H1 (cell line): Measurements from ENCODE around the gene FAM53B. TPM values are rescaled to one million over a fixed set of nuclear protein-coding genes. Genes with fewer than 3 reads are reported as not detected.

Experiments used
- CTCF ChIA-PET: fragments of 300-600 bp; sonication (Branson Sonifier 250); formaldehyde crosslinking; loops from one replicate; lab custom pipeline; 2021; ENCODE audit not compliant: partially characterized antibody; lab: Charles Lee
- POLR2A ChIA-PET: fragments of 300-600 bp; sonication (Branson Sonifier 250); formaldehyde crosslinking; loops from one replicate; lab custom pipeline; 2021; ENCODE audit warnings: inconsistent platforms; ENCODE audit not compliant: partially characterized antibody; lab: Charles Lee
- DNase-seq, 2 experiments: peaks; one replicate each; pipeline versions ENCODE4 v3.0.0 to v3.0.0-alpha.2; 2010 to 2022; ENCODE audit warnings: low spot score in 2 of 2, low read depth in 1 of 2, mixed read lengths in 1 of 2
- FAIRE-seq: peaks from 2 replicates; lab custom pipeline; 2011; peaks lifted over from hg19 to GRCh38; lab: Jason Lieb, UNC
- H2AFZ ChIP-seq: 2 replicates; pipeline ENCODE4 v1.8.1; 2012; ENCODE audit warnings: low read length, inconsistent platforms
- H2AK5ac ChIP-seq: 2 replicates; pipeline ENCODE4 v1.6.1; 2013; ENCODE audit warnings: low read depth, low read length
- H2BK120ac ChIP-seq: replicated peaks from 2 replicates; pipeline ENCODE3; 2013; ENCODE audit warnings: low read depth, low read length, inconsistent platforms
- H2BK12ac ChIP-seq: 2 replicates; pipeline ENCODE4 v1.6.1; 2013; ENCODE audit warnings: low read depth, low read length
- H2BK15ac ChIP-seq: 2 replicates; pipeline ENCODE4 v1.6.1; 2013; ENCODE audit warnings: low read length
- H2BK20ac ChIP-seq: 2 replicates; pipeline ENCODE4 v1.6.1; 2013; ENCODE audit warnings: low read length
- H2BK5ac ChIP-seq: 2 replicates; pipeline ENCODE4 v1.6.1; 2013; ENCODE audit warnings: low read depth, low read length
- H3K14ac ChIP-seq: 2 replicates; pipeline ENCODE4 v1.6.1; 2013; ENCODE audit warnings: inconsistent platforms; ENCODE audit not compliant: insufficient read length
- H3K18ac ChIP-seq: 2 replicates; pipeline ENCODE4 v1.6.1; 2013; ENCODE audit warnings: low read length; ENCODE audit errors: extremely low read depth
- H3K23ac ChIP-seq: 2 replicates; pipeline ENCODE4 v1.6.1; 2013; ENCODE audit warnings: inconsistent platforms; ENCODE audit not compliant: insufficient read length
- H3K23me2 ChIP-seq: 2 replicates; pipeline ENCODE4 v1.6.1; 2013; ENCODE audit warnings: low read depth, low read length
- H3K27ac ChIP-seq: 2 replicates; pipeline ENCODE4 v1.6.1; 2011; ENCODE audit warnings: low read depth, low read length, inconsistent platforms
- H3K27me3 ChIP-seq, 4 experiments: replicated peaks in 1 of 4; 1 replicate in 1 of 4; 2 replicates in 3 of 4; pipeline versions ENCODE4 v1.6.1 to v1.8.1; 2011 to 2013; ENCODE audit warnings: low read length in 3 of 4, mild to moderate bottlenecking in 3 of 4, inconsistent platforms in 2 of 4, mixed read lengths in 2 of 4, moderate library complexity in 1 of 4; ENCODE audit not compliant: control insufficient read depth in 3 of 4, insufficient read depth in 3 of 4; ENCODE audit errors: extremely low read depth in 1 of 4
- H3K36me3 ChIP-seq, 4 experiments: 2 replicates each; pipeline versions ENCODE4 v1.6.1 to v1.8.1; 2011 to 2013; ENCODE audit warnings: mild to moderate bottlenecking in 4 of 4, low read length in 3 of 4, moderate library complexity in 2 of 4, control low read depth in 1 of 4, inconsistent platforms in 1 of 4; ENCODE audit not compliant: insufficient read depth in 4 of 4, control insufficient read depth in 2 of 4
- H3K4ac ChIP-seq: replicated peaks from 2 replicates; pipeline ENCODE3; 2013; ENCODE audit warnings: low read length, low read depth, mixed read lengths, inconsistent platforms; ENCODE audit not compliant: insufficient read length
- H3K4me1 ChIP-seq, 4 experiments: replicated peaks in 1 of 4; 1 replicate in 1 of 4; 2 replicates in 3 of 4; pipeline versions ENCODE4 v1.6.1 to v1.8.1; 2011 to 2013; ENCODE audit warnings: low read length in 3 of 4, inconsistent platforms in 2 of 4, mixed read lengths in 1 of 4; ENCODE audit not compliant: insufficient read depth in 4 of 4, control insufficient read depth in 3 of 4
- H3K4me2 ChIP-seq, 2 experiments: 2 replicates each; pipeline versions ENCODE4 v1.6.1 to v1.8.1; 2011 to 2013; ENCODE audit warnings: low read depth in 2 of 2, low read length in 2 of 2, control low read depth in 1 of 2, inconsistent platforms in 1 of 2, mild to moderate bottlenecking in 1 of 2; ENCODE audit not compliant: insufficient read depth in 1 of 2
- H3K4me3 ChIP-seq, 4 experiments: fragments of 200-600, 300-600 bp in 1 of 4; sonication (generic), shearing (Covaris generic), sonication (Bioruptor Twin) in 1 of 4; 2 replicates each; pipeline versions ENCODE4 v1.5.1 to v1.8.1; 2011 to 2016; ENCODE audit warnings: low read length in 4 of 4, low read depth in 3 of 4, control low read depth in 2 of 4, inconsistent platforms in 2 of 4, mild to moderate bottlenecking in 2 of 4, mixed read lengths in 1 of 4, moderate library complexity in 1 of 4; ENCODE audit not compliant: insufficient read depth in 2 of 4; ENCODE audit errors: extremely low read depth in 1 of 4
- H3K56ac ChIP-seq: replicated peaks from 2 replicates; pipeline ENCODE3; 2013; ENCODE audit warnings: low read depth, mild to moderate bottlenecking, mixed read lengths, low read length, inconsistent platforms; ENCODE audit not compliant: insufficient read length
- H3K79me1 ChIP-seq: 2 replicates; pipeline ENCODE4 v1.6.1; 2013; ENCODE audit warnings: low read depth, low read length, control low read depth
- H3K79me2 ChIP-seq, 2 experiments: 2 replicates each; pipeline versions ENCODE4 v1.6.1 to v1.8.1; 2012 to 2013; ENCODE audit warnings: low read length in 2 of 2, mild to moderate bottlenecking in 2 of 2, inconsistent platforms in 1 of 2; ENCODE audit not compliant: insufficient read depth in 2 of 2, control insufficient read depth in 1 of 2
- H3K9ac ChIP-seq, 4 experiments: replicated peaks in 1 of 4; 1 replicate in 1 of 4; 2 replicates in 3 of 4; pipeline versions ENCODE4 v1.6.1 to v1.8.1; 2011 to 2013; ENCODE audit warnings: low read depth in 3 of 4, low read length in 3 of 4, control low read depth in 2 of 4, mild to moderate bottlenecking in 2 of 4, moderate library complexity in 2 of 4, inconsistent platforms in 1 of 4; ENCODE audit errors: extremely low read depth in 1 of 4
- H3K9me3 ChIP-seq, 2 experiments: 2 replicates each; pipeline versions ENCODE4 v1.6.1 to v1.8.1; 2012 to 2013; ENCODE audit warnings: mild to moderate bottlenecking in 2 of 2, moderate library complexity in 2 of 2, control low read depth in 1 of 2, inconsistent platforms in 1 of 2, low read depth in 1 of 2, low read length in 1 of 2, mixed read lengths in 1 of 2; ENCODE audit not compliant: insufficient read depth in 2 of 2
- H4K20me1 ChIP-seq, 2 experiments: replicated peaks in 1 of 2; 2 replicates each; pipeline versions ENCODE3 to v1.8.1; 2011 to 2013; ENCODE audit warnings: inconsistent platforms in 2 of 2, low read length in 2 of 2, mild to moderate bottlenecking in 1 of 2; ENCODE audit not compliant: insufficient read depth in 2 of 2, control insufficient read depth in 1 of 2
- H4K5ac ChIP-seq: 2 replicates; pipeline ENCODE4 v1.6.1; 2013; ENCODE audit warnings: low read length, low read depth, mixed read lengths, inconsistent platforms; ENCODE audit not compliant: insufficient read length
- H4K8ac ChIP-seq: 2 replicates; pipeline ENCODE4 v1.8.0; 2013; ENCODE audit warnings: mild to moderate bottlenecking, moderate library complexity, low read length, inconsistent platforms; ENCODE audit not compliant: insufficient read depth; ENCODE audit errors: extremely low read depth
- H4K91ac ChIP-seq: replicated peaks from 2 replicates; pipeline ENCODE3; 2013; ENCODE audit warnings: low read length, mixed read lengths, inconsistent platforms; ENCODE audit not compliant: insufficient read length
- ATF2 ChIP-seq: IDR thresholded peaks from 2 replicates; pipeline ENCODE4 v1.6.1; 2012; ENCODE audit warnings: low read length, inconsistent platforms
- ATF3 ChIP-seq: IDR thresholded peaks from 2 replicates; pipeline ENCODE4 v1.6.1; 2011; ENCODE audit warnings: low read depth, mild to moderate bottlenecking, low read length; ENCODE audit not compliant: insufficient read depth
- CHD1 ChIP-seq: IDR thresholded peaks from 2 replicates; pipeline ENCODE4 v1.6.1; 2012; ENCODE audit warnings: low read depth, low read length, improper control_type of control experiment
- FOSL1 ChIP-seq: IDR thresholded peaks from 2 replicates; pipeline ENCODE4 v1.6.1; 2011; ENCODE audit warnings: mild to moderate bottlenecking, low read depth, low read length, moderate library complexity; ENCODE audit not compliant: insufficient read depth
- GABPA ChIP-seq: IDR thresholded peaks from 2 replicates; pipeline ENCODE4 v1.6.1; 2011; ENCODE audit warnings: mild to moderate bottlenecking, low read length, moderate library complexity, borderline replicate concordance; ENCODE audit not compliant: insufficient read depth
- RFX5 ChIP-seq: IDR thresholded peaks from 2 replicates; pipeline ENCODE4 v1.6.1; 2011; ENCODE audit warnings: low read depth, low read length, improper control_type of control experiment, borderline replicate concordance
- SIX5 ChIP-seq: IDR thresholded peaks from 2 replicates; pipeline ENCODE4 v1.6.1; 2011; ENCODE audit warnings: mild to moderate bottlenecking, low read depth, low read length
- SP4 ChIP-seq: IDR thresholded peaks from 2 replicates; pipeline ENCODE4 v1.6.1; 2012; ENCODE audit warnings: low read length, inconsistent platforms
- TAF1 ChIP-seq: IDR thresholded peaks from 2 replicates; pipeline ENCODE4 v1.6.1; 2011; ENCODE audit warnings: mild to moderate bottlenecking, low read depth, low read length
- TEAD4 ChIP-seq: IDR thresholded peaks from 2 replicates; pipeline ENCODE4 v1.6.1; 2012; ENCODE audit warnings: low read depth, low read length, inconsistent platforms, mixed read lengths
- WGBS, 2 experiments: shearing (Covaris generic) in 1 of 2; methylation state at CpG; one replicate each; pipeline versions ENCODE4 v1.1.6 to v1.1.7; 2013 to 2015; ENCODE audit warnings: low lambda C conversion rate in 2 of 2, mixed read lengths in 2 of 2, inconsistent platforms in 1 of 2, low coverage in 1 of 2, missing lambda C conversion rate in 1 of 2; ENCODE audit not compliant: insufficient replicate concordance in 2 of 2, insufficient coverage in 1 of 2, insufficient read length in 1 of 2; ENCODE audit errors: extremely low coverage in 1 of 2, missing lambda C conversion rate in 1 of 2; 5-methylcytosine and 5-hydroxymethylcytosine counted together
- polyA plus RNA-seq, 7 experiments: library from polyadenylated mRNA; depleted of rRNA in 3 of 7; stranded (reverse) in 5 of 7; unstranded in 2 of 7; fragments of >200 nt in 5 of 7; fragments of 200-250 nt in 2 of 7; gene quantifications; 1 replicate in 5 of 7; 2 replicates in 1 of 7; 4 replicates in 1 of 7; pipeline versions ENCODE4 v1.2.1 to v1.2.3, GENCODE V29; 2011 to 2013; ENCODE audit warnings: missing spikeins in 2 of 7, mixed read lengths in 2 of 7
- total RNA-seq: library from RNA; stranded (reverse); fragmentation: NEBNext Ultra II Directional; extraction: Animal tissue kit (Norgen Biotek cat#: 25700); gene quantifications from 2 replicates; pipeline ENCODE4 v1.2.1, GENCODE V29; 2021

Gene FAM53B
- total and polyA plus RNA-seq, 2 of the 8 experiments (the other 6 are each of a cell fraction or from before 2014, with no cell fraction given) = 5.3 to 14.4 TPM

- H3K9ac ChIP-seq = no peak overlapping the region
- H3K4ac ChIP-seq = no peak overlapping the region
- H2AK5ac ChIP-seq = no peak overlapping the region
- no peak overlapping the region for H2BK20ac ChIP-seq
- H3K23ac ChIP-seq = no peak overlapping the region
- H2BK12ac ChIP-seq = no peak overlapping the region
- no peaks in the 10 kb centered on the region for H3K36me3 ChIP-seq
- peaks cover 3 to 8% of the 10 kb centered on the region in 2 experiments for H4K20me1 ChIP-seq
- no peak overlapping the region for H3K4me3 ChIP-seq
- no peak overlapping the region for H3K4me2 ChIP-seq
- H3K79me2 ChIP-seq = no peaks in the 10 kb centered on the region
- no peaks in the 10 kb centered on the region for H3K4me1 ChIP-seq
- H3K27ac ChIP-seq = no peak overlapping the region
- H3K14ac ChIP-seq = no peak overlapping the region
- POLR2A ChIA-PET = no interaction called here
- no peak overlapping the region for H4K8ac ChIP-seq
- H3K23me2 ChIP-seq = peaks cover 5% of the 10 kb centered on the region
- H3K9me3 ChIP-seq = no peaks in the 10 kb centered on the region
- H3K27me3 ChIP-seq = no peaks in the 10 kb centered on the region; a peak in 2 of 7 replicates
- no peak overlapping the region for H4K91ac ChIP-seq
- no peak overlapping the region for H2BK120ac ChIP-seq
- H3K18ac ChIP-seq = no peak overlapping the region
- FAIRE-seq (no peak), DNase-seq (no peak)
- no peak overlapping the region for H4K5ac ChIP-seq
- CTCF ChIA-PET = interaction anchor here (1.1 to 3.1 kb wide), 7 partner anchors 9 to 118 kb away, joined by 3 to 12 read pairs (median 4); no protein-coding TSS in a partner anchor
- no peak overlapping the region for H2AFZ ChIP-seq
- no peak overlapping the region for H3K56ac ChIP-seq
- H3K79me1 ChIP-seq = 0 out of 2 replicates have a peak, but pooled peaks cover 2% of the 10 kb centered on the region
- H2BK5ac ChIP-seq = no peak overlapping the region
- H2BK15ac ChIP-seq = no peak overlapping the region
- 86% methylated on average over 18 of the region's 18 CpGs; no CpG with 5 or more reads in 1 of the 2 experiments for WGBS, 2 experiments
- TF ChIP-seq CHD1 (no peak), ATF3 (no peak), SP4 (no peak), FOSL1 (no peak), ATF2 (no peak), TEAD4 (no peak), RFX5 (no peak), TAF1 (no peak), GABPA (no peak), SIX5 (no peak)
These were observed 143.9 kb downstream of the FAM53B start for GRCh38 chr10:124600051-124600880.
